GM23338 (cell line): ENCODE data around the gene COBLL1. TPM values are rescaled to one million over a fixed set of nuclear protein-coding genes. Genes with fewer than 3 reads are reported as not detected.

ENCODE experiments used
- ATAC-seq: fragments of 200-7000 bp; cut with Tn5 transposase; 3 replicates; pipeline ENCODE4 v1.9.1; 2020
- DNase-seq: peaks from one replicate; pipeline ENCODE4 v3.0.0-alpha.2; 2015; ENCODE audit warnings: low spot score
- H2AFZ ChIP-seq: fragments of 200-600 bp; sonication (generic); 2 replicates; pipeline ENCODE4 v1.8.0; 2016; ENCODE audit warnings: antibody characterized with exemption, mild to moderate bottlenecking, moderate library complexity
- H3F3A ChIP-seq: fragments of 200-600 bp; sonication (generic); replicated peaks from 2 replicates; pipeline ENCODE4 v1.8.0; 2017; ENCODE audit warnings: antibody characterized with exemption, mixed run types, low read depth
- H3K27ac ChIP-seq: fragments of 200-600 bp; sonication (generic); 2 replicates; pipeline ENCODE4 v1.6.1; 2016; ENCODE audit warnings: low read depth
- H3K27me3 ChIP-seq: fragments of 200-600 bp; sonication (generic); 2 replicates; pipeline ENCODE4 v1.8.0; 2016; ENCODE audit warnings: mild to moderate bottlenecking, mixed run types, moderate library complexity; ENCODE audit not compliant: insufficient read depth
- H3K36me3 ChIP-seq: fragments of 200-600 bp; sonication (generic); 2 replicates; pipeline ENCODE4 v1.8.0; 2016; ENCODE audit warnings: mild to moderate bottlenecking; ENCODE audit not compliant: insufficient read depth
- H3K4me1 ChIP-seq: fragments of 200-600 bp; sonication (generic); 2 replicates; pipeline ENCODE4 v1.8.0; 2016; ENCODE audit warnings: mild to moderate bottlenecking, moderate library complexity; ENCODE audit not compliant: insufficient read depth
- H3K4me2 ChIP-seq: fragments of 200-600 bp; sonication (generic); 2 replicates; pipeline ENCODE4 v1.7.1; 2017; ENCODE audit warnings: mixed run types
- H3K4me3 ChIP-seq: fragments of 200-600 bp; sonication (generic); 2 replicates; pipeline ENCODE4 v1.6.1; 2016; ENCODE audit warnings: mixed run types
- H3K79me2 ChIP-seq: fragments of 200-600 bp; sonication (generic); replicated peaks from 2 replicates; pipeline ENCODE4 v1.8.0; 2017; ENCODE audit warnings: mild to moderate bottlenecking; ENCODE audit not compliant: insufficient read depth
- H3K9me2 ChIP-seq: fragments of 200-600 bp; sonication (generic); 2 replicates; pipeline ENCODE4 v1.8.0; 2017; ENCODE audit not compliant: insufficient read depth
- H4K20me1 ChIP-seq: fragments of 200-600 bp; sonication (generic); replicated peaks from 2 replicates; pipeline ENCODE4 v1.8.0; 2017; ENCODE audit warnings: mild to moderate bottlenecking; ENCODE audit not compliant: insufficient read depth
- H3K27ac Mint-ChIP-seq: 2 replicates; pipeline ENCODE4 v1.8.0; 2020; ENCODE audit warnings: inconsistent platforms, mild to moderate bottlenecking, moderate library complexity, mixed read lengths
- H3K27me3 Mint-ChIP-seq: 3 replicates; pipeline ENCODE4 v1.8.0; 2022; ENCODE audit warnings: low read depth, mild to moderate bottlenecking, moderate library complexity, mixed read lengths, inconsistent platforms; ENCODE audit not compliant: insufficient read depth, poor library complexity
- H3K36me3 Mint-ChIP-seq: 3 replicates; pipeline ENCODE4 v1.8.0; 2021; ENCODE audit warnings: low read depth, mild to moderate bottlenecking, inconsistent platforms, moderate library complexity, mixed read lengths
- H3K4me1 Mint-ChIP-seq: 3 replicates; pipeline ENCODE4 v1.8.0; 2020; ENCODE audit warnings: mild to moderate bottlenecking, inconsistent platforms, mixed read lengths
- H3K4me3 Mint-ChIP-seq: 3 replicates; pipeline ENCODE4 v1.8.0; 2021; ENCODE audit warnings: moderate library complexity, mild to moderate bottlenecking, inconsistent platforms, mixed read lengths
- H3K9me3 Mint-ChIP-seq: 3 replicates; pipeline ENCODE4 v1.8.0; 2020; ENCODE audit warnings: moderate library complexity, mild to moderate bottlenecking, inconsistent platforms, mixed read lengths
- CREB1 ChIP-seq: fragments of 250-450 bp; sonication (Bioruptor Pico); IDR thresholded peaks from 2 replicates; pipeline ENCODE4 v1.5.0; 2020; ENCODE audit warnings: low read depth, mild to moderate bottlenecking, moderate library complexity
- EZH2phosphoT487 ChIP-seq: fragments of 200-600 bp; sonication (generic); IDR thresholded peaks from one replicate; pipeline ENCODE4 v1.8.1; 2018; ENCODE audit warnings: antibody characterized with exemption; ENCODE audit not compliant: unreplicated experiment
- JUNB ChIP-seq: IDR thresholded peaks from one replicate; pipeline ENCODE4 v1.6.1; 2016; ENCODE audit warnings: antibody characterized with exemption; ENCODE audit not compliant: unreplicated experiment
- POLR2AphosphoS5 ChIP-seq: IDR thresholded peaks from 2 replicates; pipeline ENCODE4 v1.6.1; 2016; ENCODE audit warnings: antibody characterized with exemption, low read depth
- ZNF114 ChIP-seq: fragments of 250-450 bp; sonication (Bioruptor Pico); IDR thresholded peaks from 2 replicates; pipeline ENCODE4 v1.5.0; 2020; ENCODE audit warnings: mild to moderate bottlenecking, moderate library complexity
- ZNF331 ChIP-seq: fragments of 250-450 bp; sonication (Bioruptor Pico); IDR thresholded peaks from 2 replicates; pipeline ENCODE4 v1.5.0; 2020; ENCODE audit warnings: low read depth, mild to moderate bottlenecking, moderate library complexity
- polyA plus RNA-seq: library from polyadenylated mRNA; unstranded; fragments of >200 nt; fragmentation: Nextera tagmentation; extraction: Ambion mirVana; gene quantifications from 2 replicates; pipeline ENCODE4 v1.2.1, GENCODE V29; 2016
- total RNA-seq: library from RNA; depleted of rRNA; stranded (reverse); fragments of >200 nt; shearing (Covaris generic); gene quantifications from 2 replicates; pipeline ENCODE4 v1.2.3, GENCODE V29; 2014
- TF ChIP-seq, protein P1 (sequence below): fragments of 250-450 bp; sonication (Bioruptor Pico); IDR thresholded peaks from 2 replicates; pipeline ENCODE4 v1.5.0; 2020; ENCODE audit warnings: mild to moderate bottlenecking, moderate library complexity
- TF ChIP-seq, protein P2 (sequence below), 2 experiments: fragments of 200-600 bp in 1 of 2; sonication (generic) in 1 of 2; conservative IDR thresholded peaks; 2 replicates each; pipeline versions ENCODE4 v1.5.1 to v1.6.1; 2016 to 2017; ENCODE audit warnings: antibody characterized with exemption in 2 of 2, low read depth in 2 of 2, mild to moderate bottlenecking in 2 of 2, moderate library complexity in 1 of 2
- TF ChIP-seq, protein P3 (sequence below): IDR thresholded peaks from 2 replicates; pipeline ENCODE4 v1.6.1; 2016; ENCODE audit warnings: antibody characterized with exemption

COBLL1 gene
- total and polyA plus RNA-seq, 2 experiments from 2014 or later: 2.9 to 7.4 TPM

DNA sequence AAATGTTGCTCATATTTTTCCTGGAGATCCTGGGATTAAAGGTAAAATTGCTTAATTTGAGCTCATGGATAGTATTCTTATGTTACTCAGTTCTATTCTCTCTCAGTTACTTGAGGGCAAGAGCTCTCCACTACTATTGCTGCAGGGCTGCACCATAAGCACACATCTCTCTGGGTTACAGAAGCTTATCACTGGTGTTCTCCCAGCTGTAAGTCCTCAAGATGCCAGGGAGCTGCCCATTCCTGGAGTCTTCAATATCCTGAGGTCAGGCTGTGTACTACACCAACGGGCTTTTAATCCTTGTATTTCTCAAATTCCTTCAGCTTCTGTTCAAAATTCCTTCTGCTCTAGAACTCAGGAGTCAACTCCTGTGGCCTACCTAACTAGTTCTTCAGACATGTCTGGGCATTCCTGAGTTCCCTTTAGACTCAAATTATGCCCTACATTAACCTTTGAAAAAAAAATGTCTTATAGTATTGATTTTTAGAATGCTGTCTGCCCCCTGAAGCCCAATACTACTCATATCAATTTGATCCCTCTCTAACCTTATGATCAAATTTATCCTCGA lies 17.7 kb upstream of the COBLL1 start (continued):
- TF ChIP-seq, protein P1, sequence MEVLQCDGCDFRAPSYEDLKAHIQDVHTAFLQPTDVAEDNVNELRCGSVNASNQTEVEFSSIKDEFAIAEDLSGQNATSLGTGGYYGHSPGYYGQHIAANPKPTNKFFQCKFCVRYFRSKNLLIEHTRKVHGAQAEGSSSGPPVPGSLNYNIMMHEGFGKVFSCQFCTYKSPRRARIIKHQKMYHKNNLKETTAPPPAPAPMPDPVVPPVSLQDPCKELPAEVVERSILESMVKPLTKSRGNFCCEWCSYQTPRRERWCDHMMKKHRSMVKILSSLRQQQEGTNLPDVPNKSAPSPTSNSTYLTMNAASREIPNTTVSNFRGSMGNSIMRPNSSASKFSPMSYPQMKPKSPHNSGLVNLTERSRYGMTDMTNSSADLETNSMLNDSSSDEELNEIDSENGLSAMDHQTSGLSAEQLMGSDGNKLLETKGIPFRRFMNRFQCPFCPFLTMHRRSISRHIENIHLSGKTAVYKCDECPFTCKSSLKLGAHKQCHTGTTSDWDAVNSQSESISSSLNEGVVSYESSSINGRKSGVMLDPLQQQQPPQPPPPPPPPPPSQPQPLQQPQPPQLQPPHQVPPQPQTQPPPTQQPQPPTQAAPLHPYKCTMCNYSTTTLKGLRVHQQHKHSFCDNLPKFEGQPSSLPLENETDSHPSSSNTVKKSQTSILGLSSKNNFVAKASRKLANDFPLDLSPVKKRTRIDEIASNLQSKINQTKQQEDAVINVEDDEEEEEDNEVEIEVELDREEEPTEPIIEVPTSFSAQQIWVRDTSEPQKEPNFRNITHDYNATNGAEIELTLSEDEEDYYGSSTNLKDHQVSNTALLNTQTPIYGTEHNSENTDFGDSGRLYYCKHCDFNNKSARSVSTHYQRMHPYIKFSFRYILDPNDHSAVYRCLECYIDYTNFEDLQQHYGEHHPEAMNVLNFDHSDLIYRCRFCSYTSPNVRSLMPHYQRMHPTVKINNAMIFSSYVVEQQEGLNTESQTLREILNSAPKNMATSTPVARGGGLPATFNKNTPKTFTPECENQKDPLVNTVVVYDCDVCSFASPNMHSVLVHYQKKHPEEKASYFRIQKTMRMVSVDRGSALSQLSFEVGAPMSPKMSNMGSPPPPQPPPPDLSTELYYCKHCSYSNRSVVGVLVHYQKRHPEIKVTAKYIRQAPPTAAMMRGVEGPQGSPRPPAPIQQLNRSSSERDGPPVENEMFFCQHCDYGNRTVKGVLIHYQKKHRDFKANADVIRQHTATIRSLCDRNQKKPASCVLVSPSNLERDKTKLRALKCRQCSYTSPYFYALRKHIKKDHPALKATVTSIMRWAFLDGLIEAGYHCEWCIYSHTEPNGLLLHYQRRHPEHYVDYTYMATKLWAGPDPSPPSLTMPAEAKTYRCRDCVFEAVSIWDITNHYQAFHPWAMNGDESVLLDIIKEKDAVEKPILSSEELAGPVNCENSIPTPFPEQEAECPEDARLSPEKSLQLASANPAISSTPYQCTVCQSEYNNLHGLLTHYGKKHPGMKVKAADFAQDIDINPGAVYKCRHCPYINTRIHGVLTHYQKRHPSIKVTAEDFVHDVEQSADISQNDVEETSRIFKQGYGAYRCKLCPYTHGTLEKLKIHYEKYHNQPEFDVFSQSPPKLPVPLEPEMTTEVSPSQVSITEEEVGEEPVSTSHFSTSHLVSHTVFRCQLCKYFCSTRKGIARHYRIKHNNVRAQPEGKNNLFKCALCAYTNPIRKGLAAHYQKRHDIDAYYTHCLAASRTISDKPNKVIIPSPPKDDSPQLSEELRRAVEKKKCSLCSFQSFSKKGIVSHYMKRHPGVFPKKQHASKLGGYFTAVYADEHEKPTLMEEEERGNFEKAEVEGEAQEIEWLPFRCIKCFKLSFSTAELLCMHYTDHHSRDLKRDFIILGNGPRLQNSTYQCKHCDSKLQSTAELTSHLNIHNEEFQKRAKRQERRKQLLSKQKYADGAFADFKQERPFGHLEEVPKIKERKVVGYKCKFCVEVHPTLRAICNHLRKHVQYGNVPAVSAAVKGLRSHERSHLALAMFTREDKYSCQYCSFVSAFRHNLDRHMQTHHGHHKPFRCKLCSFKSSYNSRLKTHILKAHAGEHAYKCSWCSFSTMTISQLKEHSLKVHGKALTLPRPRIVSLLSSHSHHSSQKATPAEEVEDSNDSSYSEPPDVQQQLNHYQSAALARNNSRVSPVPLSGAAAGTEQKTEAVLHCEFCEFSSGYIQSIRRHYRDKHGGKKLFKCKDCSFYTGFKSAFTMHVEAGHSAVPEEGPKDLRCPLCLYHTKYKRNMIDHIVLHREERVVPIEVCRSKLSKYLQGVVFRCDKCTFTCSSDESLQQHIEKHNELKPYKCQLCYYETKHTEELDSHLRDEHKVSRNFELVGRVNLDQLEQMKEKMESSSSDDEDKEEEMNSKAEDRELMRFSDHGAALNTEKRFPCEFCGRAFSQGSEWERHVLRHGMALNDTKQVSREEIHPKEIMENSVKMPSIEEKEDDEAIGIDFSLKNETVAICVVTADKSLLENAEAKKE (CRISPR knock-in tag): no peak
- no peak for TF ChIP-seq ZNF114

DNA sequence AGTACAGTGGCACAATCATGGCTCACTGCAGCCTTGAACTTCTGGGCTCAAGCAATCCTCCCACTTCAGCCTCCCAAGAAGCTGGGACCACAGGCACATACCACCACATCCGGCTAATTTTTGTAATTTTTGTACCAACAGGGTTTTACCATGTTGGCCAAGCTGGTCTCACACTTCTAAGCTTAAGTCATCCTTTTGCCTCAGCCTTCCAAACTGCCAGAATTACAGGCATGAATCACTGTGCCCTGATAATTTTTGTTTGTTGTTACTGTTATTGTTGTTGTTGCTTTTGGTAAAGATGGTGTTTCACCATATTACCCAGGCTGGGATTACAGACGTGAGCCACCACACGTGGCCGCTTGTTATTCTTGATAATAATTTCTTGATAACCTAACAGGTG lies 10.5 kb upstream of the COBLL1 start:
- TF ChIP-seq ZNF114: no peak
- no peak for TF ChIP-seq CREB1 (CRISPR knock-in tag)
- TF ChIP-seq JUNB: no peak
- DNase-seq (no peak), ATAC-seq (no peak)
- no peak overlapping the region for H2AFZ ChIP-seq
- H3K27me3 ChIP-seq: no peaks in the 10 kb centered on the region
- no peaks in the 10 kb centered on the region for H3K79me2 ChIP-seq
- Mint-ChIP-seq H3K4me1 (no peaks in the 10 kb centered on the region), H3K27me3 (no peaks in the 10 kb centered on the region), H3K9me3 (no peaks in the 10 kb centered on the region), H3K27ac (no peak overlapping the region), H3K36me3 (no peaks in the 10 kb centered on the region), H3K4me3 (no peak overlapping the region)
- H3K27ac ChIP-seq: no peak overlapping the region
- no peaks in the 10 kb centered on the region for H4K20me1 ChIP-seq
- no peaks in the 10 kb centered on the region for H3K9me2 ChIP-seq
- H3K4me2 ChIP-seq: no peak overlapping the region
- no peaks in the 10 kb centered on the region for H3F3A ChIP-seq
- H3K4me3 ChIP-seq: no peak overlapping the region
- no peaks in the 10 kb centered on the region for H3K36me3 ChIP-seq
- H3K4me1 ChIP-seq: no peaks in the 10 kb centered on the region

DNA sequence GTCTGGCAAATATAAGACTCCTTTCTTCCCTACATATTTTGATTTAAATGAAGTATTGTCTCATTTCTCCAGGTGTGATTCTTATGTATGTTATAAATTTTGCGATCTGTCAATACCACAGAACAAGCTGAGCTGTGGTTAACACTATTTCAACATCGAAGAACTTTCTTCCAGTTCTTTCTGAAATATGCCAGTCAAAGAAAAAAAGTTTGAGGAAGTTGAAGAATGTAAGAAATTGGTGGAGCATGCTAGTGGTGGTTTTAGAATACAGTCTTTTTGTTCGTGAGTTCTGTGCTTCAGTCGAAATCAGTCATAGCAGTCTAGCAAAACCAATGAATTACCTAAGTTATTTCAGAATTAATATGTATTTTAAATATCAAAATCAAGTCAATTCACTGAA lies 8.6 kb upstream of the COBLL1 start:
- Mint-ChIP-seq H3K4me3 (no peak overlapping the region), H3K36me3 (no peaks in the 10 kb centered on the region), H3K27me3 (no peaks in the 10 kb centered on the region), H3K4me1 (no peaks in the 10 kb centered on the region), H3K27ac (peak overlapping the region; percentile 66), H3K9me3 (no peaks in the 10 kb centered on the region)
- Histone ChIP-seq H3K27ac (no peak overlapping the region), H2AFZ (no peak overlapping the region), H3K4me1 (no peaks in the 10 kb centered on the region), H3K4me3 (no peak overlapping the region), H3F3A (no peaks in the 10 kb centered on the region), H3K9me2 (no peaks in the 10 kb centered on the region), H3K4me2 (no peak overlapping the region), H3K79me2 (no peaks in the 10 kb centered on the region), H3K36me3 (no peaks in the 10 kb centered on the region), H4K20me1 (no peaks in the 10 kb centered on the region), H3K27me3 (no peaks in the 10 kb centered on the region)
- DNase-seq (no peak), ATAC-seq (no peak)
- TF ChIP-seq JUNB: no peak
- no peak for TF ChIP-seq ZNF114
- no peak for TF ChIP-seq POLR2AphosphoS5
- TF ChIP-seq EZH2phosphoT487: no peak
- TF ChIP-seq, protein P2, sequence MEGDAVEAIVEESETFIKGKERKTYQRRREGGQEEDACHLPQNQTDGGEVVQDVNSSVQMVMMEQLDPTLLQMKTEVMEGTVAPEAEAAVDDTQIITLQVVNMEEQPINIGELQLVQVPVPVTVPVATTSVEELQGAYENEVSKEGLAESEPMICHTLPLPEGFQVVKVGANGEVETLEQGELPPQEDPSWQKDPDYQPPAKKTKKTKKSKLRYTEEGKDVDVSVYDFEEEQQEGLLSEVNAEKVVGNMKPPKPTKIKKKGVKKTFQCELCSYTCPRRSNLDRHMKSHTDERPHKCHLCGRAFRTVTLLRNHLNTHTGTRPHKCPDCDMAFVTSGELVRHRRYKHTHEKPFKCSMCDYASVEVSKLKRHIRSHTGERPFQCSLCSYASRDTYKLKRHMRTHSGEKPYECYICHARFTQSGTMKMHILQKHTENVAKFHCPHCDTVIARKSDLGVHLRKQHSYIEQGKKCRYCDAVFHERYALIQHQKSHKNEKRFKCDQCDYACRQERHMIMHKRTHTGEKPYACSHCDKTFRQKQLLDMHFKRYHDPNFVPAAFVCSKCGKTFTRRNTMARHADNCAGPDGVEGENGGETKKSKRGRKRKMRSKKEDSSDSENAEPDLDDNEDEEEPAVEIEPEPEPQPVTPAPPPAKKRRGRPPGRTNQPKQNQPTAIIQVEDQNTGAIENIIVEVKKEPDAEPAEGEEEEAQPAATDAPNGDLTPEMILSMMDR (conservative IDR thresholded peaks at IDR 0.05; ENCODE audit: low read depth in 2 of 2): no peak
- TF ChIP-seq, protein P3, sequence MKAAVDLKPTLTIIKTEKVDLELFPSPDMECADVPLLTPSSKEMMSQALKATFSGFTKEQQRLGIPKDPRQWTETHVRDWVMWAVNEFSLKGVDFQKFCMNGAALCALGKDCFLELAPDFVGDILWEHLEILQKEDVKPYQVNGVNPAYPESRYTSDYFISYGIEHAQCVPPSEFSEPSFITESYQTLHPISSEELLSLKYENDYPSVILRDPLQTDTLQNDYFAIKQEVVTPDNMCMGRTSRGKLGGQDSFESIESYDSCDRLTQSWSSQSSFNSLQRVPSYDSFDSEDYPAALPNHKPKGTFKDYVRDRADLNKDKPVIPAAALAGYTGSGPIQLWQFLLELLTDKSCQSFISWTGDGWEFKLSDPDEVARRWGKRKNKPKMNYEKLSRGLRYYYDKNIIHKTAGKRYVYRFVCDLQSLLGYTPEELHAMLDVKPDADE: no peak
- TF ChIP-seq ZNF331 (CRISPR knock-in tag): no peak
